ENCODE data around the gene PM20D1.
"Not testable (repeated sequence)": the region's sequence is repeated elsewhere in the genome, so short reads cannot be mapped to it uniquely, and the experiment has no call there.

The PM20D1 gene

GRCh38 chr1:205849619-205850355, at the start of gene PM20D1:
TSS of gene PM20D1 (minus strand) at chr1:205850132. CDS start at chr1:205850072, 60 bp downstream.
- DNase-seq (ENCODE audit: insufficient read length, low spot score) (no peak), FAIRE-seq (no peak)
- TF ChIP-seq CTCF (IDR thresholded peaks at IDR 0.05; ENCODE audit: insufficient read depth, missing control alignments) = no peak

- no peak for DNase-seq (ENCODE audit: insufficient read length, low spot score)
- FAIRE-seq = no peak
- TF ChIP-seq CTCF (IDR thresholded peaks at IDR 0.05; ENCODE audit: insufficient read depth, missing control alignments) = no peak
These were observed 46.4 kb upstream of the PM20D1 start for GRCh38 chr1:205896351-205896750.

DNA sequence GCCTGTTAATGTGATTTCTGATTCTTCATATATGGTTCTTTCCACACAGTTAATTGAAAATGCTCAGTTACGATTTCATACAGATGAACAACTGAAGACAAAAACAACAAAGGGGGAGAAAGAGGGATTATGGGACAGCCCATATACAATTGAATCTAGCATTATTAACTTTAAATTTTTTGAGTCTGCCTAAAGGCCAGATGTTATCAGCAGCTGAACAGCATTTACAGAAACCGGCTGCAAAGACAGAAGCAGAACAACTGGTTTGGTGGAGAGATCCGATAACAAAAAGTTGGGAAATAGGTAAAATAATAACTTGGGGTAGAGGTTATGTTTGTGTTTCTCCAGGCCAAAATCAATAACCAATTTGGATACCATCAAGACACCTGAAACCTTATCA, 44.2 kb upstream of the PM20D1 start:
- DNase-seq (ENCODE audit: insufficient read length, low spot score); FAIRE-seq: not testable (repeated sequence)

DNA sequence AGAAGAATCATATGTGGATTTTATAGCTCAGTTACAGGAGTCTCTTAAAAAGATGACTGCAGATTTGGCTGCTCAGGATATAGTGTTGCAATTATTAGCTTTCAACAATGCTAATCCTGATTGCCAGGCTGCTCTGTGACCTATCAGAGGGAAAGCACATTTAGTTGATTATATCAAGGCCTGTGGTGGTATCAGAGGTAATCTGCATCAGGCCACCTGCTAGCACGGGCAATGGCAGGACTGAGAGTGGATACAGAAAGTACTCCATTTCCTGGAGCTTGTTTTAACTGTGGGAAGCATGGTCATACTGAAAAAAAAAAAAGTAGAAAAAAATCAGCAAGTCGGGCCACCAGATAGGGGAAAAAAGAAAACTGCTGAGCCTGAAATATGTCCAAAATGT, 42.2 kb upstream of the PM20D1 start:
- peak; percentile 11 for FAIRE-seq
- DNase-seq (ENCODE audit: insufficient read length, low spot score) = not testable (repeated sequence)

DNA sequence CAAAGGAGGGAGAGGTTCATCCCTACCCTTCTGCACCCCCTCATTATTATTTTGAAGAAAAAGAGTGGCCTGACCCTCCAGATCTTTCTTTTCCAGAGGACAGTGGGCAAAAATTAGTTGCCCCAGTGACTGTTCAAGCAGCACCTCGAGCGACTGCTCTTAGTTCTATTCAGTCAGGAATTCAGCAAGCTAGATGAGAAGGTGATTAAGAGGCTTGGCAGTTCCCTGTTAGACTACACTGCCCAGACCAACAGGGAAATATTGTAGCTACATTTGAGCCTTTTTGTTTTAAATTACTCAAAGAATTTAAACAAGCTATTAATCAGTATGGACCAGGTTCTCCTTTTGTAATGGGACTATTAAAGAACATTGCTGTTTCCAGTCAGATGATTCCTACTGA, 41.5 kb upstream of the PM20D1 start:
- not testable (repeated sequence) for FAIRE-seq; DNase-seq (ENCODE audit: insufficient read length, low spot score)

DNA sequence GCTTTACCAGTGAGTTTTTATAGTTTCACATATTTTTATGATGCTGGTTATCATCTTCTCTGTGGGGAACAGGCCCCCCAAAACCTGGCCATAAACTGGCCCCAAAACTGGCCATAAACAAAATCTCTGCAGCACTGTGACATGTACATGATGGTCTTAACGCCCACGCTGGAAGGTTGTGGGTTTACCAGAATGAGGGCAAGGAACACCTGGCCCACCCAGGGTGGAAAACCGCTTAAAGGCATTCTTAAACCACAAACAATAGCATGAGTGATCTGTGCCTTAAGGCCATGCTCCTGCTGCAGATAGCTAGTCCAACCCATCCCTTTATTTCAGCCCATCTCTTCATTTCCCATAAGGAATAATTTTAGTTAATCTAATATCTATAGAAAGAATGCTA, 40.7 kb upstream of the PM20D1 start:
- not testable (repeated sequence) for FAIRE-seq

DNA sequence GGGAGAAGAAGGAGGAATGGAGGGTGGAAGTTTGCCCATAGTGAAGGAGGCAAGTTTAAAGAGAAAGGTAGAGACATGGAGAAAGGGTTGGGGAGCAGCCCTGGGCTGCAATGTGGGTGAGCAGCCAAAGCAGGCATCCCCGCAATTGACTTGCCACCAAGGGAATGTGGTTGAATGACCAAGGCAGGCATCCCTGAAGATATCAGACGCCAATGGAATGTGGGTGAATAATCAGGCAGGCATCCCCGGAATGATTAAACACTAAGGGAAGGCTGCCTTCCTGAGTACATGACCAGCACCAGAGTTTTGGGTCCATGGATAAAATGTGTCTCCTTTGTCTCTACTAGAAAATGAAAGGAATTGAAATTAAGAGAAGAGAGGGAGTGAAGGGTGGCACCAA, 39.8 kb upstream of the PM20D1 start:
- not testable (repeated sequence) for FAIRE-seq; DNase-seq (ENCODE audit: insufficient read length, low spot score)

More for the DNA sequence above, 40.7 kb upstream of the PM20D1 start:
- not testable (repeated sequence) for DNase-seq (ENCODE audit: insufficient read length, low spot score)

DNA sequence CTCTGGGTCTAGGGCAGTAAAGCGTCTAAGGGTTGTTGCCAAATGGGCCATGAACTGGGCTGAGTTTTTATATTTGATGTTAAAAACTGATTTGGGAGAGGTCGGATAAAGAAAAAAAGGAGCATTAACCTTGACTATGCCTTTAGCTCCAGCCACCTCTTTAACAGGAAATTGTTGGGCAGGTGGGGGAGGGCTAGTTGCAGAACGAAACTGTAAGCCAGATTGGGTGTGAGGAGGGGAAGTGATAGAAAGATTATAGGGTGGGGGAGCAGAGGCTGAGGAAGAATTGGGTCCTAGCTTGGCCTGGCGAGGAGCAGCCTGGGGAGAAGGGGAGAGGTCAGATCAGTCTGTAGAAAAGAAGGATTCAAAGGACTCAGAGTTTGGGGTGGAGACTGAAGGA, 39.1 kb upstream of the PM20D1 start:
- not testable (repeated sequence) for FAIRE-seq; DNase-seq (ENCODE audit: insufficient read length, low spot score)

DNA sequence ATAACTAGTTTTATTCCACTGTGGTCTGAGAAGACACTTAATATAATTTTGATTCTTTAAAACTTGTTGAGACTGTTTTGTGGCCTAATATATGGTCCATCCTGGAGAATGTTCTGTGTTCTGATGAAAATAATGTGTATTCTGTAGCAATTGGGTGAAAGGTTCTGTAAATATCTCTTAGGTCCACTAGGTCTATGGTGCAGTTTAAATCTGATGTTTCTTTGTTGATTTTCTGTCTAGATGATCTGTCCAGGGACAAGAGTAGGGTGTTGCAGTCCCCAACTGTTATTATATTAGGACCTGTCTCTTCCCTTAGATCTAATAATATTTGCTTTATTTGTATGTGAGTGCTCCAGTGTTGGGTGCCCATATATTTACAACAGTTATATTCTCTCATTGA, 33.9 kb upstream of the PM20D1 start:
- DNase-seq (ENCODE audit: insufficient read length, low spot score) = no peak
- no peak for TF ChIP-seq CTCF (IDR thresholded peaks at IDR 0.05; ENCODE audit: insufficient read depth, missing control alignments)
- no peak for FAIRE-seq

GRCh38 chr1:205880923-205881322, 31.0 kb upstream of the PM20D1 start:
- FAIRE-seq (no peak), DNase-seq (ENCODE audit: insufficient read length, low spot score) (no peak)

More at GRCh38 chr1:205880923-205881322, 31.0 kb upstream of the PM20D1 start:
- no peak for TF ChIP-seq CTCF (IDR thresholded peaks at IDR 0.05; ENCODE audit: insufficient read depth, missing control alignments)

Data from D721Med (cell line).